NCI-H748 treated with DMSO at 0.1 percent for 48 hours (cell line): ENCODE data around the gene FIBIN.

ENCODE experiments used
- DNase-seq: peaks from one replicate; lab custom pipeline; 2025; lab: John Stamatoyannopoulos, UW

FIBIN gene

GRCh38 chr11:27024865-27025264, 31.0 kb downstream of the FIBIN start:
- no peak for DNase-seq

DNA sequence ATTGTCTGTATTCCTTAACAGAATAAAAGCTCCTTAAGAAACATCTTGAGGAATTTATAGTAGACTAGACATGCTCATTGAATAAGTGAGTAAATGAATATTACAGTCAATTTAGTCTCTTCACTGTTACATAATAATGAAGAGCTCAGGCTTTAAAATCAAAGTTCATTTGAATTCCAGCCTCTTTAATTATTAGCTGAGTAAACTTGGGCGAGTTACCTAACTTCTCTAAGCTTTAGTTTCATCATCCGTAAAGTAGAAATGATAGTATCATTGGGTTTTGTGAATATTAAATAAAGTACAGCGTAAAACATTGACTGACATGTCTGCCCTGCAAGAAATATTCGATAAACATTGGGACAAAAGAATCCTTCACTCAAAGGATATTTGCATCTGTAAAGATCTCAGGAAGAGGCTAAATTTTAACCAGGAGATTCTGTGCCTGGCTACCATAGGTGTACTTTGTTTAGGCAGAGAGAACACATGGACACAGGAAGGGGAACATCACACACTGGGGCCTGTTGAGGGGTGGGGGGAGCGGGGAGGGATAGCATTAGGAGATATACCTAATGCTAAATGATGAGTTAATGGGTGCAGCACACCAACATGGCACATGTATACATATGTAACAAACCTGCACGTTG, 31.5 kb downstream of the FIBIN start:
- DNase-seq, result no peak

DNA sequence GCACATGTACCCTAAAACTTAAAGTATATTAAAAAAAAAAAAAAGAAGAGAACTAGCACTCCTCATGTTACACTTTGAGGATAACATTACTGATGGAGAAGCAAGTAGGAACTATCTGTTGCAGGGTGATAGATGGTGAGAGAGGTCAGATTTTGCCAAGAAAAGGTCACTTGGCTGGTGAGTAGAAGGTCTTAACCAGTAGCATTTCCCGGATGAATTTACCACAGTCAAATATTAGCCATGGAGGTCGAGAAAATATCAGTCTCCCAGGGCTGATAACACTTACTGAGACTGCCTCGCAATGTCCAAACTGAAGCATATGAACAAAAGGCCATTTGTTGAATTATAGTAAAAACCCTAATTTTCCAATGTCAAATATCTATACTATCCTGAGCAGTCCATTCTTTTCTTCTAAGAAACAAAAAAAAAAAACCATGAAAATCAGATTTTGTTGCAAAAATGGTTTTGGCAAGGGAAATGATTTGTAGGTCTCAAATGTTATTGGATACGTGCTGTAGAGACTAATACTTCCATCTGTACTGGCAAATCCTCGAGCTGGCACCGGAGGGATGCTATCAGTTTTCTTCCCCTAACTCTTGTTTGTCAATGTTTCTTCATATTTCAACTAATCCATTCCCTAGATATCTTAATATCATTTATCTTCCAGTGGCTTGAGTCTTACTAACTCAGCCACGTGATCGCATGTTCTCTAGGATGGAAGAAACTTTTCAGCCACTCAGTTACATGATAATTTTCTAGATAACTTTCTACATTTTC, 32.2 kb downstream of the FIBIN start:
- no peak for DNase-seq

GRCh38 chr11:27028561-27028965, 34.7 kb downstream of the FIBIN start:
- no peak for DNase-seq

DNA sequence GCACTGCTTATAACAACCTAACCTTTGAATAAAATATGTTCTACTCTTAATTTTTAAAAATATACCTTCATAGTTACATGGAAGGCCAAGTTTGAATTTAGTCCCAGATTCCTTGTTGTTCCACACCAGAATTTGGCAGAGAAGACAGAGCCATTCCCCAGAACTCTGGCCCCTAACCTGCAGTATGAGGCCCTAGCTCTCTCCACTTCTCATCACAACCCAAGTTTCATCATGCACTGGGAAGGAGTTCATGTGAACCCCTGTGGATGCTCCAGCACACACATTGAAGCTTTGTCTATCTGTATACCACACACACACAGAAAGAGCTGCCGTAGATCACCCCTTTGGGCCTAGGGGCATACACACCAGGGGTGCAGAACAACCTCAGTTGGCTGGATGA, 36.1 kb downstream of the FIBIN start:
- DNase-seq, result no peak

GRCh38 chr11:27031754-27032153, 37.8 kb downstream of the FIBIN start:
- DNase-seq, result no peak

DNA sequence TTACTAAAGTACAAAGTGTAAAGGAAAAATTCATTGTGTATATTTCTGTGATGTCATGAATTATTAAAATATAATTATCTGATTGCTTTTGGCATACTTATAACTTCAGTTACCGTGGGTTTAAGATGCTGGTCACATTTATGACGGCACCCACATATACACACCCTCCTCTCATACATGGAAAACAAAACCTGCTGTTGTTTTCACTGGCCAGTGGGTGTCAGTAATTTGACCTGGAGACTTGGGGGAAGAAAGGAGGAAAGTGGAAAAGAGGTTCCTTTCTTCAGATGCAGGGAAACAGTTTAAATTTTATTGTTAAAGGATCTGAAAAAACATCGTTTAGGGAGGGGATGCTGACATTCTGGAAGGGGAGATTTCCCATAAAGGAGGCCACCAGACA, 46.0 kb downstream of the FIBIN start:
- DNase-seq, result no peak

- no peak for DNase-seq
These were observed 46.6 kb downstream of the FIBIN start, which contains the start of gene BBOX1 for GRCh38 chr11:27040302-27041115. Gene BBOX1, plus strand, starts transcription at chr11:27040815. Its CDS starts 14,616 bp downstream, at chr11:27055431.

GRCh38 chr11:27041141-27041899, 47.4 kb downstream of the FIBIN start:
- DNase-seq, result no peak
